Astrocyte (in vitro differentiated cells and primary cell): ENCODE results near the gene CHCHD6. TPM values are rescaled to one million over a fixed set of nuclear protein-coding genes. Genes with fewer than 3 reads are reported as not detected.

Experiments used
- DNase-seq: peaks from one replicate; pipeline ENCODE4 v3.0.0-alpha.2; 2010; ENCODE audit warnings: low read depth
- FAIRE-seq: peaks from 2 replicates; lab custom pipeline; 2011; peaks lifted over from hg19 to GRCh38; lab: Jason Lieb, UNC
- H2AFZ ChIP-seq: 2 replicates; pipeline ENCODE4 v1.6.0; 2012; ENCODE audit warnings: low read depth, low read length, inconsistent platforms
- H3K27ac ChIP-seq: 2 replicates; pipeline ENCODE4 v1.5.1; 2011; ENCODE audit warnings: low read depth, low read length, inconsistent platforms
- H3K27me3 ChIP-seq: 2 replicates; pipeline ENCODE4 v1.6.0; 2011; ENCODE audit warnings: low read length, inconsistent platforms; ENCODE audit not compliant: insufficient read depth
- H3K36me3 ChIP-seq: 2 replicates; pipeline ENCODE4 v1.5.1; 2011; ENCODE audit warnings: low read length, inconsistent platforms; ENCODE audit not compliant: insufficient read depth
- H3K4me1 ChIP-seq: 2 replicates; pipeline ENCODE4 v1.5.1; 2011; ENCODE audit warnings: low read length, inconsistent platforms; ENCODE audit not compliant: insufficient read depth
- H3K4me2 ChIP-seq: 2 replicates; pipeline ENCODE4 v1.6.0; 2012; ENCODE audit warnings: low read length, inconsistent platforms
- H3K4me3 ChIP-seq: 2 replicates; pipeline ENCODE4 v1.5.1; 2011; ENCODE audit warnings: low read depth, mild to moderate bottlenecking, low read length, inconsistent platforms; ENCODE audit not compliant: insufficient read depth
- H3K79me2 ChIP-seq: 2 replicates; pipeline ENCODE4 v1.6.0; 2012; ENCODE audit warnings: mild to moderate bottlenecking, low read length, inconsistent platforms; ENCODE audit not compliant: insufficient read depth
- H3K9ac ChIP-seq: 2 replicates; pipeline ENCODE4 v1.6.0; 2012; ENCODE audit warnings: mild to moderate bottlenecking, low read length, inconsistent platforms
- H3K9me3 ChIP-seq: 2 replicates; pipeline ENCODE4 v1.5.1; 2012; ENCODE audit warnings: low read depth, mild to moderate bottlenecking, low read length, inconsistent platforms; ENCODE audit not compliant: insufficient read depth
- H4K20me1 ChIP-seq: 2 replicates; pipeline ENCODE4 v1.6.0; 2012; ENCODE audit warnings: low read length, inconsistent platforms; ENCODE audit not compliant: insufficient read depth
- H3K27ac Mint-ChIP-seq: one replicate; pipeline ENCODE4 v1.8.0; 2021; ENCODE audit warnings: mild to moderate bottlenecking, mixed read lengths; ENCODE audit not compliant: unreplicated experiment
- H3K27me3 Mint-ChIP-seq: one replicate; pipeline ENCODE4 v1.8.0; 2021; ENCODE audit warnings: low read depth, mixed read lengths; ENCODE audit not compliant: unreplicated experiment
- H3K36me3 Mint-ChIP-seq: one replicate; pipeline ENCODE4 v1.8.0; 2021; ENCODE audit warnings: low read depth, mixed read lengths; ENCODE audit not compliant: unreplicated experiment
- H3K4me1 Mint-ChIP-seq: one replicate; pipeline ENCODE4 v1.8.0; 2021; ENCODE audit warnings: low read depth, mixed read lengths; ENCODE audit not compliant: unreplicated experiment
- H3K4me3 Mint-ChIP-seq: one replicate; pipeline ENCODE4 v1.8.0; 2021; ENCODE audit warnings: mild to moderate bottlenecking, moderate library complexity, mixed read lengths; ENCODE audit not compliant: unreplicated experiment
- H3K9me3 Mint-ChIP-seq: one replicate; pipeline ENCODE4 v1.8.0; 2021; ENCODE audit warnings: mild to moderate bottlenecking, mixed read lengths; ENCODE audit not compliant: unreplicated experiment
- CTCF ChIP-seq: IDR thresholded peaks from 2 replicates; pipeline ENCODE4 v1.5.1; 2011; ENCODE audit warnings: low read depth, mild to moderate bottlenecking, inconsistent platforms, low read length, moderate library complexity; ENCODE audit not compliant: insufficient read depth
- EZH2 ChIP-seq: IDR thresholded peaks from 2 replicates; pipeline ENCODE4 v1.6.1; 2012; ENCODE audit warnings: mild to moderate bottlenecking, low read length, inconsistent platforms; ENCODE audit not compliant: insufficient read depth
- total RNA-seq: library from RNA; stranded (reverse); gene quantifications from 2 replicates; pipeline ENCODE4 v1.2.1, GENCODE V29; 2021

Gene CHCHD6
- total RNA-seq, 1 donor from 2014 or later = 21.1 TPM

- no peak for FAIRE-seq
- H3K9ac ChIP-seq = no peak overlapping the region
- H3K36me3 Mint-ChIP-seq = peaks cover 16% of the 10 kb centered on the region
- H3K9me3 ChIP-seq = no peaks in the 10 kb centered on the region
- H3K4me3 ChIP-seq = no peak overlapping the region
- no peak overlapping the region for H3K27ac ChIP-seq
- no peaks in the 10 kb centered on the region for H3K79me2 ChIP-seq
- H3K4me1 ChIP-seq = no peaks in the 10 kb centered on the region
- no peaks in the 10 kb centered on the region for H3K36me3 ChIP-seq
- H3K4me1 Mint-ChIP-seq = no peaks in the 10 kb centered on the region
- TF ChIP-seq EZH2 (no peak), CTCF (no peak)
- peaks cover 5% of the 10 kb centered on the region for H3K9me3 Mint-ChIP-seq
- no peak overlapping the region for H3K4me2 ChIP-seq
- no peak overlapping the region for H3K4me3 Mint-ChIP-seq
- H3K27me3 ChIP-seq = no peaks in the 10 kb centered on the region
- H2AFZ ChIP-seq = no peak overlapping the region
- H3K27me3 Mint-ChIP-seq = peaks cover 21% of the 10 kb centered on the region
- H4K20me1 ChIP-seq = no peaks in the 10 kb centered on the region
- no peak for DNase-seq
- no peak overlapping the region for H3K27ac Mint-ChIP-seq
Observed at GRCh38 chr3:126947429-126947828, 243.4 kb downstream of the CHCHD6 start.

- Mint-ChIP-seq H3K9me3 (peaks cover 5% of the 10 kb centered on the region), H3K4me3 (no peak overlapping the region), H3K27ac (no peak overlapping the region), H3K27me3 (peaks cover 21% of the 10 kb centered on the region), H3K4me1 (no peaks in the 10 kb centered on the region), H3K36me3 (peaks cover 16% of the 10 kb centered on the region)
- H3K4me2 ChIP-seq = no peak overlapping the region
- H3K36me3 ChIP-seq = no peaks in the 10 kb centered on the region
- FAIRE-seq (no peak), DNase-seq (no peak)
- no peaks in the 10 kb centered on the region for H3K27me3 ChIP-seq
- no peaks in the 10 kb centered on the region for H4K20me1 ChIP-seq
- no peaks in the 10 kb centered on the region for H3K9me3 ChIP-seq
- no peaks in the 10 kb centered on the region for H3K79me2 ChIP-seq
- H2AFZ ChIP-seq = no peak overlapping the region
- H3K9ac ChIP-seq = no peak overlapping the region
- no peak overlapping the region for H3K27ac ChIP-seq
- no peak overlapping the region for H3K4me3 ChIP-seq
- no peaks in the 10 kb centered on the region for H3K4me1 ChIP-seq
- TF ChIP-seq EZH2 = no peak
Observed at GRCh38 chr3:126948980-126949535, 245.0 kb downstream of the CHCHD6 start.

GRCh38 chr3:126951561-126951960 lies 247.5 kb downstream of the CHCHD6 start:
- H3K27ac Mint-ChIP-seq = no peak overlapping the region
- no peaks in the 10 kb centered on the region for H4K20me1 ChIP-seq
- peaks cover 2% of the 10 kb centered on the region for H3K9me3 Mint-ChIP-seq
- no peak for DNase-seq
- no peaks in the 10 kb centered on the region for H3K79me2 ChIP-seq
- peaks cover 15% of the 10 kb centered on the region for H3K27me3 Mint-ChIP-seq
- H3K27ac ChIP-seq = no peak overlapping the region
- no peak overlapping the region for H3K4me3 ChIP-seq
- H3K4me1 Mint-ChIP-seq = no peaks in the 10 kb centered on the region
- no peaks in the 10 kb centered on the region for H3K27me3 ChIP-seq
- H3K36me3 ChIP-seq = no peaks in the 10 kb centered on the region
- FAIRE-seq = no peak
- H3K9me3 ChIP-seq = no peaks in the 10 kb centered on the region
- no peak overlapping the region for H3K9ac ChIP-seq
- no peaks in the 10 kb centered on the region for H3K4me1 ChIP-seq
- peaks cover 16% of the 10 kb centered on the region for H3K36me3 Mint-ChIP-seq
- TF ChIP-seq EZH2 (no peak), CTCF (no peak)
- no peak overlapping the region for H3K4me2 ChIP-seq
- no peak overlapping the region for H3K4me3 Mint-ChIP-seq
- H2AFZ ChIP-seq = no peak overlapping the region
